Mammary epithelial cell (primary cell): ENCODE results near the gene MICAL2.

Source experiments
- EZH2 ChIP-seq: IDR thresholded peaks from 2 replicates; pipeline ENCODE4 v1.6.1; 2012; ENCODE audit warnings: low read length, inconsistent platforms, borderline replicate concordance
- TF ChIP-seq, protein P1 (sequence below), 2 donors: IDR thresholded peaks in 1 of 2; conservative IDR thresholded peaks in 1 of 2; 2 replicates each; pipeline ENCODE4 v1.5.1; 2011 to 2012; ENCODE audit warnings: inconsistent platforms in 2 of 2, low read length in 2 of 2, mild to moderate bottlenecking in 2 of 2, control low read depth in 1 of 2, low read depth in 1 of 2; ENCODE audit not compliant: insufficient read depth in 1 of 2; ENCODE audit errors: extremely low read depth in 1 of 2

- TF ChIP-seq, protein P1, sequence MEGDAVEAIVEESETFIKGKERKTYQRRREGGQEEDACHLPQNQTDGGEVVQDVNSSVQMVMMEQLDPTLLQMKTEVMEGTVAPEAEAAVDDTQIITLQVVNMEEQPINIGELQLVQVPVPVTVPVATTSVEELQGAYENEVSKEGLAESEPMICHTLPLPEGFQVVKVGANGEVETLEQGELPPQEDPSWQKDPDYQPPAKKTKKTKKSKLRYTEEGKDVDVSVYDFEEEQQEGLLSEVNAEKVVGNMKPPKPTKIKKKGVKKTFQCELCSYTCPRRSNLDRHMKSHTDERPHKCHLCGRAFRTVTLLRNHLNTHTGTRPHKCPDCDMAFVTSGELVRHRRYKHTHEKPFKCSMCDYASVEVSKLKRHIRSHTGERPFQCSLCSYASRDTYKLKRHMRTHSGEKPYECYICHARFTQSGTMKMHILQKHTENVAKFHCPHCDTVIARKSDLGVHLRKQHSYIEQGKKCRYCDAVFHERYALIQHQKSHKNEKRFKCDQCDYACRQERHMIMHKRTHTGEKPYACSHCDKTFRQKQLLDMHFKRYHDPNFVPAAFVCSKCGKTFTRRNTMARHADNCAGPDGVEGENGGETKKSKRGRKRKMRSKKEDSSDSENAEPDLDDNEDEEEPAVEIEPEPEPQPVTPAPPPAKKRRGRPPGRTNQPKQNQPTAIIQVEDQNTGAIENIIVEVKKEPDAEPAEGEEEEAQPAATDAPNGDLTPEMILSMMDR (conservative IDR thresholded peaks at IDR 0.05 in 1 of 2, IDR thresholded peaks at IDR 0.05 in 1 of 2; ENCODE audit: extremely low read depth in 1 of 2, insufficient read depth in 1 of 2, low read depth in 1 of 2, low read length in 2 of 2): no peak
- TF ChIP-seq EZH2: no peak
These were observed 179.5 kb downstream of the MICAL2 start for GRCh38 chr11:12289667-12290476.
